Left lung (tissue), 10 donors: Measurements from ENCODE around the gene PLOD1. TPM values are rescaled to one million over a fixed set of nuclear protein-coding genes. Genes with fewer than 3 reads are reported as not detected.
"Not testable (repeated sequence)": the region's sequence is repeated elsewhere in the genome, so short reads cannot be mapped to it uniquely, and the experiment has no call there.

Source experiments
- ATAC-seq: fragments of 200-7000 bp; cut with Tn5 transposase; one replicate; pipeline ENCODE4 v1.9.1; 2020; ENCODE audit warnings: moderate library complexity
- DNase-seq, 4 donors: peaks; one replicate each; pipeline ENCODE4 v3.0.0-alpha.2; 2013 to 2020
- H3K27ac ChIP-seq, 2 donors: fragments of 200-600 bp; sonication (generic) in 1 of 2; one replicate each; pipeline versions ENCODE4 v1.5.0 to v1.8.0; 2020 to 2021
- H3K27me3 ChIP-seq, 2 donors: fragments of 200-600 bp; sonication (generic) in 1 of 2; one replicate each; pipeline versions ENCODE4 v1.5.0 to v1.8.0; 2020 to 2021
- H3K36me3 ChIP-seq, 2 donors: fragments of 200-600 bp; sonication (generic) in 1 of 2; one replicate each; pipeline versions ENCODE4 v1.5.0 to v1.8.0; 2020 to 2021
- H3K4me1 ChIP-seq, 2 donors: fragments of 200-600 bp; one replicate each; pipeline ENCODE4 v1.8.0; 2021
- H3K4me3 ChIP-seq, 2 donors: fragments of 200-600 bp; sonication (generic) in 1 of 2; one replicate each; pipeline versions ENCODE4 v1.5.0 to v1.8.0; 2020 to 2021; ENCODE audit warnings: mild to moderate bottlenecking in 1 of 2
- H3K9me3 ChIP-seq, 2 donors: fragments of 200-600 bp; sonication (generic) in 1 of 2; one replicate each; pipeline versions ENCODE4 v1.5.0 to v1.8.0; 2020 to 2021
- intact Hi-C, 2 donors: fragments of 100-400 bp; cut with DNase I; formaldehyde crosslinking; loops; one replicate each; pipeline versions ENCODE4 v1.11.2 to v1.14.2; 2022
- polyA plus RNA-seq, 6 donors: library from polyadenylated mRNA; unstranded; fragments of 120-200 nt; gene quantifications; one replicate each; pipeline ENCODE4 v1.2.1, GENCODE V29; 2013; ENCODE audit not compliant: insufficient read length in 6 of 6
- total RNA-seq, 2 donors: library from RNA; stranded (reverse); fragmentation: NEBNext Ultra II Directional; extraction: Animal tissue kit (Norgen Biotek cat#: 25700); gene quantifications; one replicate each; pipeline ENCODE4 v1.2.1, GENCODE V29; 2021
- TF ChIP-seq, protein P1 (sequence below), 2 donors: fragments of 200-600 bp; sonication (generic) in 1 of 2; IDR thresholded peaks; one replicate each; pipeline versions ENCODE4 v1.5.0 to v1.8.0; 2021; ENCODE audit warnings: antibody characterized with exemption in 2 of 2
- donor health status: DM: no; HTN: yes; CAD: no.
- donor health status: DM: no; HTN: no; CAD: no.

PLOD1 gene
- total and polyA plus RNA-seq, 8 donors, result 114 to 159 (median 131) TPM

DNA sequence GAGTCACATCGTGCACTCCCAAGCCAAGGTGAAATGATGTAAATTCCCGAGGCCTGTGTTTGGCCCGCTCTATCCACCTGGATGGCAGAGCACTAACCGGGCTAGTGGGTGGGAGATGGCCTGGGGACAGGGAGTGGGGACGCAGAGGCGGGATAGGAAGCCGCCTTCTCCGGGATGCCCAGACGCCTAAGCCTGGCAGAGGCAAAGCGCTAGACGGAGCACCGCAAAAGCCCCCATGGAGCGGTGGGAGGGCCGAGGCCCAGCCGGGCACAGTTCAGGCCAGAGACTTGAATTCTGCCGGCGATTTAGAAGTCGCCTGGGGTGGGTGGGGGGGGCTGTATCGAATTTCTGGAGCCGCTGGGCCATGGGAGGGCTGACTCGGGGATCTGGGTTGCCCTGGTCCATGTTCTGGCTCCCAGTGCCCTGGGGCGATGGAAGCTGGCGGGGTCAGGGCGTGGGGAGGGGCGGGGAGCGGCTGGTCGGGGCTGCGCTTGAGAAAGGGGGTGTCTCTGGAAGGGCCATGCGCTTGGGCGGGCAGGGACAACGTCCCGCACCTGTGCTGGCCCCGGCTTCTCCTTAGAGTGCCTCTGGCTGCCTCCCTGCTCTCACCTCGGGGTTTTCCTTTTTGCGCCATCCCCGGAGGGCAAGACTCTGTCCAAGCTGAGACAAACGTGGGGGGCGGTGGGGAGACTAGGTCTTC is 36.3 kb upstream of the PLOD1 start:
- ATAC-seq (no peak), DNase-seq (no peak)
- TF ChIP-seq, protein P1, sequence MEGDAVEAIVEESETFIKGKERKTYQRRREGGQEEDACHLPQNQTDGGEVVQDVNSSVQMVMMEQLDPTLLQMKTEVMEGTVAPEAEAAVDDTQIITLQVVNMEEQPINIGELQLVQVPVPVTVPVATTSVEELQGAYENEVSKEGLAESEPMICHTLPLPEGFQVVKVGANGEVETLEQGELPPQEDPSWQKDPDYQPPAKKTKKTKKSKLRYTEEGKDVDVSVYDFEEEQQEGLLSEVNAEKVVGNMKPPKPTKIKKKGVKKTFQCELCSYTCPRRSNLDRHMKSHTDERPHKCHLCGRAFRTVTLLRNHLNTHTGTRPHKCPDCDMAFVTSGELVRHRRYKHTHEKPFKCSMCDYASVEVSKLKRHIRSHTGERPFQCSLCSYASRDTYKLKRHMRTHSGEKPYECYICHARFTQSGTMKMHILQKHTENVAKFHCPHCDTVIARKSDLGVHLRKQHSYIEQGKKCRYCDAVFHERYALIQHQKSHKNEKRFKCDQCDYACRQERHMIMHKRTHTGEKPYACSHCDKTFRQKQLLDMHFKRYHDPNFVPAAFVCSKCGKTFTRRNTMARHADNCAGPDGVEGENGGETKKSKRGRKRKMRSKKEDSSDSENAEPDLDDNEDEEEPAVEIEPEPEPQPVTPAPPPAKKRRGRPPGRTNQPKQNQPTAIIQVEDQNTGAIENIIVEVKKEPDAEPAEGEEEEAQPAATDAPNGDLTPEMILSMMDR (IDR thresholded peaks at IDR 0.05), result no peak
- H3K27ac ChIP-seq, result no peak overlapping the region
- H3K9me3 ChIP-seq, result no peaks in the 10 kb centered on the region
- H3K27me3 ChIP-seq, result peaks cover 24 to 69% of the 10 kb centered on the region in 2 donors
- H3K4me1 ChIP-seq, result peaks cover 0 to 6% of the 10 kb centered on the region in 2 donors
- intact Hi-C loops, result loop anchor here in 1 of 2 donors (10.0 kb wide), 1 partner anchor 53 kb away; the partner anchor contains the start of gene NPPA
- no peak overlapping the region for H3K4me3 ChIP-seq
- no peaks in the 10 kb centered on the region for H3K36me3 ChIP-seq

DNA sequence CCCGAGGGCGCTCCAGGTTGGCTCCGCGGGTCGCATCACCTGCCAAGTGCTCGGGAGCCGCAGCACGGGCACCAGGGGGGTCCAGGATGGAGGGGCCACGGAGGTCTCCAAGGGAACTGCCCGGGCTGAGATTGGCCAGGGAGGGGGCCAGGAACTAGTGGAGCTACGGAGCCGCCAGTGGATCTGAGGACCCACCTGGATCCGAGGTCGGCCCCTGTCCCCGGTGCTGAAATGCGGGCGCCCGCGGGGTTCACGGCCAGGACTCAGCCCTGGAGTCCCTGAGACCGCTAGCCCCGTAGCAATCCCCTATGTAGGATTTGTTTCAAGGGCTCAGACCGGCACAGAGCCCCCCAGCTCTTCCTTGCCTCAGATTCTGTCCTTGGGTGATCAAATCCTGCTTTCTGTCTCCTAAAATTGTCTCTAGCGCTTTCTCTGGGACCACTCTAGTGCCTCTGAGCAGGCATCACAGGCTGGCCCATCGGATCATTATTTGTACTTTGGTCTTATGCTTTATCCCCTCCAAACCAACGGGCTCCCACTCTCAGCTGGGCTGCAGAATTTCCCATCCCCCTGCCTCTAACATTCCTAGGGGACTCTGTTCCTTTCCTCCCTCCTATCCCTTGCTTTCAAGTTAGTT is 35.6 kb upstream of the PLOD1 start:
- peaks cover 24 to 69% of the 10 kb centered on the region in 2 donors for H3K27me3 ChIP-seq
- intact Hi-C loops, result loop anchor here in 1 of 2 donors (10.0 kb wide), 1 partner anchor 54 kb away; the partner anchor contains the start of gene NPPA

DNA sequence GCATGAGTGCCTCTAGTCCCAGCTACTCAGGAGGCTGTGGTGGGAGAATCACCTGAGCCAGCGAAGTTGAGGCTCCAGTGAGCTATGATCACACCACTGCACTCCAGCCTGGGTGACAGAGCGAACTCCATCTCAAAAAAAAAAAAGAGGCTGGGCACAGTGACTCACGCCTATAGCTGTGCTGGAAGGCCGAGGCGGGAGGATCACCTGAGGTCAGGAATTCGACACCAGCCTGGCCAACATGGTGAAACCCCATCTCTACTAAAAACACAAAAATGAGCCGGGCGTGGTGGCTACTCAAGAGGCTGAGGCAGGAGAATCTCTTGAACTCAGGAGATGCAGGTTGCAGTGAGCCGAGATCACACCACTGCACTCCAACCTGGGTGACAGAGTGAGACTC is 33.1 kb upstream of the PLOD1 start:
- not testable (repeated sequence) for H3K36me3 ChIP-seq, H3K4me1 ChIP-seq, ATAC-seq, H3K9me3 ChIP-seq, DNase-seq, H3K27ac ChIP-seq, H3K4me3 ChIP-seq
- intact Hi-C loops, result loop anchor here in 1 of 2 donors (10.0 kb wide), 1 partner anchor 63 kb away; no protein-coding TSS in a partner anchor
- H3K27me3 ChIP-seq, result peaks cover 24 to 50% of the 10 kb centered on the region in 2 donors

More for the DNA sequence above, 35.6 kb upstream of the PLOD1 start:
- Histone ChIP-seq H3K27ac (no peak overlapping the region), H3K4me3 (no peak overlapping the region), H3K9me3 (no peaks in the 10 kb centered on the region), H3K36me3 (no peaks in the 10 kb centered on the region), H3K4me1 (no peaks in the 10 kb centered on the region)
- TF ChIP-seq, protein P1 (IDR thresholded peaks at IDR 0.05), result no peak
- ATAC-seq, result peak; percentile 52
- DNase-seq, result no peak

DNA sequence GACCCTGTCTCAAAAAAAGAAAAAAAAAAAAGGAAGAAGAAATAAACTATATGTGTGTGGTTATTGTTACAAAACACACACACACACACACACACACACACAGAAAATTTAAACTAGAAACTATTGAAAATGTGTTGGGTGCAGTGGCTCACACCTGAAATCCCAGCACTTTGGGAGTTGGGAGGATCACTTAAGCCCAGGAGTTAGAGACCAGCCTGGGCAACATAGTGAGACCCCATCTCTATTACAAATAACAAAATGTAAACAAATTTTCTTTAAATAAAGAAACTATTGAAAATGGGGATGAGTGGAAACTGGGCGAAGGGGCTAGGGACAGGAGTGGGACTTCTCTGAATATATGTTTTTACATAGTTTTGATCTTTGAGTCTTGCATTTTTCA is 31.3 kb upstream of the PLOD1 start:
- Histone ChIP-seq H3K4me1 (peaks cover 0 to 5% of the 10 kb centered on the region in 2 donors), H3K4me3 (no peak overlapping the region), H3K36me3 (no peaks in the 10 kb centered on the region), H3K27me3 (peaks cover 14 to 33% of the 10 kb centered on the region in 2 donors), H3K9me3 (no peaks in the 10 kb centered on the region), H3K27ac (no peak overlapping the region)
- intact Hi-C loops, result loop anchor here in 1 of 2 donors (10.0 kb wide), 1 partner anchor 62 kb away; no protein-coding TSS in a partner anchor
- ATAC-seq (no peak), DNase-seq (no peak)
- TF ChIP-seq, protein P1 (IDR thresholded peaks at IDR 0.05), result no peak

DNA sequence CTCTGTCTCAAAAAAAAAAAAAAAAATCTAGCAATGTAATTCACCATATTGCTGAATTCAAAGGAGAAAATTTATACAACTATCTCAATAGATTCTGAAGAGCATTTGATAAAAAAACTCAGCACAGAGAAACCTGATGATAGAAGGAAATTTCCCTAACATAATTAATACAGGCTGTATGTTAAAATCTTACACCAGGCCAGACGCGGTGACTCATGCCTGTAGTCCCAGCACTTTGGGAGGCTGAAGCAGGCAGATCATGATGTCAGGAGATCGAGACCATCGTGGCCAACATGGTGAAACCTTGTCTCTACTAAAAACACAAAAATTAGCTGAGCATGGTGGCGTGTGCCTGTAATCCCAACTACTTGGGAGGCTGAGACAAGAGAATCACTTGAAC is 30.4 kb upstream of the PLOD1 start:
- H3K9me3 ChIP-seq, DNase-seq, H3K36me3 ChIP-seq, H3K4me1 ChIP-seq, ATAC-seq, H3K27ac ChIP-seq, H3K4me3 ChIP-seq: not testable (repeated sequence)
- H3K27me3 ChIP-seq, result peaks cover 4 to 23% of the 10 kb centered on the region in 2 donors
- intact Hi-C loops, result loop anchor here in 1 of 2 donors (10.0 kb wide), 1 partner anchor 61 kb away; no protein-coding TSS in a partner anchor

DNA sequence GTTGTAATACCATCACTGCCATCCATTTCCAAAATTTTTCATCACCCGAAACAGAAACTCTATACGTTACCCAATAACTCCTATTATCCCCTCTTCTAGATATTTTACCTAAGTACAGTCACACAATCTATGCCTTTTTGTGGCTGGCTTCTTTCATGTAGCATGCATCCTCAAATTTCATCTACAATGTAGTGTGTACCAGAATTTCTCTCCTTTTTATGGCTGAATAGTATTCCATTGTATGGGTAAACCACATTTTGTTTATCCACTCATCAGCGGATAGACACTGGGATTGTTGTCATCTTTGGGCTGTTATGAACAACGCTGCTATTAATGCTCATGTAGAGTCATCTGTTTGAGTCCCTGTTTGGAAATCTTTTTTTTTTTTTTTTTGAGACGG is 29.5 kb upstream of the PLOD1 start:
- TF ChIP-seq, protein P1 (IDR thresholded peaks at IDR 0.05), result no peak
- DNase-seq (no peak), ATAC-seq (no peak)
- intact Hi-C loops, result loop anchor here in 1 of 2 donors (10.0 kb wide), 1 partner anchor 60 kb away; no protein-coding TSS in a partner anchor
- Histone ChIP-seq H3K4me3 (no peak overlapping the region), H3K4me1 (peaks cover 0 to 12% of the 10 kb centered on the region in 2 donors), H3K27ac (no peak overlapping the region), H3K27me3 (peaks cover 0 to 15% of the 10 kb centered on the region in 2 donors), H3K36me3 (no peaks in the 10 kb centered on the region), H3K9me3 (no peaks in the 10 kb centered on the region)
